ENCODE results near the gene IQCK.

IQCK gene

DNA sequence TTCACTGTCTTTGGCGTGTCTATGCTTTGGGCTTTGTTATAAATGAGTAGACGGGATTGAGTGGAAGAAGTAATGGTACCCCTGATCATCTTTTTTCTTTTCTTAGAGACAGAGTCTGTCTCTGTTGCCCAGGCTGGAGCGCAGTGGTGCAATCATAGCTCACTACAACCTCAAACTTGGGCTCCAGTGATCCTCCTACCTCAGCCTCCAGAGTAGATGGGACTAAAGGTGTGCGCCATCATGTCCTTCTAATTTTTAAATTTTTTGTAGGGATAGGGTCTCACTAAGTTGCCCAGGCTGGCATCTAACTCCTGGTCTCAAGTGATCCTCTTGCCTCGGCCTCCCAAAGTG, 181.5 kb downstream of the IQCK start:
- DNase-seq (ENCODE audit: insufficient read length, low spot score): no peak
- FAIRE-seq: no peak

DNA sequence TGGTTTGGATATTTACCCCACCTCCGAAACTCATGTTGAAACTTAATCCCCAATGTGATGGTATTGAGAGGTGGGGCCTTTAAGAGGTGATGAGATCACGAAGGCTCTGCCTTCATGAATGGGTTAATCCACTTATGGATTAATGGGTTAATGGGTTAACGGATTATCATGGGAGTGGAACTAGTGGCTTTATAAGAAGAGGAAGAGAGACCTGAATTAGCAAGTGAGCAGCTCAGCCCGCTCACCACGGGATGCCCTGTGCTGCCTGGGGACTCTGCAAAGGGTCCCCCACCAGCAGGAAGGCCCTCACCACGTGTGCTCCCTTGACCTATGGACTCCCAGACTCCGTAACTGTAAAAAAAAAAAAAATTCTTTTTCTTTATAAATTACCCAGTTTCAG, 183.1 kb downstream of the IQCK start:
- DNase-seq (ENCODE audit: insufficient read length, low spot score) (no peak), FAIRE-seq (no peak)

DNA sequence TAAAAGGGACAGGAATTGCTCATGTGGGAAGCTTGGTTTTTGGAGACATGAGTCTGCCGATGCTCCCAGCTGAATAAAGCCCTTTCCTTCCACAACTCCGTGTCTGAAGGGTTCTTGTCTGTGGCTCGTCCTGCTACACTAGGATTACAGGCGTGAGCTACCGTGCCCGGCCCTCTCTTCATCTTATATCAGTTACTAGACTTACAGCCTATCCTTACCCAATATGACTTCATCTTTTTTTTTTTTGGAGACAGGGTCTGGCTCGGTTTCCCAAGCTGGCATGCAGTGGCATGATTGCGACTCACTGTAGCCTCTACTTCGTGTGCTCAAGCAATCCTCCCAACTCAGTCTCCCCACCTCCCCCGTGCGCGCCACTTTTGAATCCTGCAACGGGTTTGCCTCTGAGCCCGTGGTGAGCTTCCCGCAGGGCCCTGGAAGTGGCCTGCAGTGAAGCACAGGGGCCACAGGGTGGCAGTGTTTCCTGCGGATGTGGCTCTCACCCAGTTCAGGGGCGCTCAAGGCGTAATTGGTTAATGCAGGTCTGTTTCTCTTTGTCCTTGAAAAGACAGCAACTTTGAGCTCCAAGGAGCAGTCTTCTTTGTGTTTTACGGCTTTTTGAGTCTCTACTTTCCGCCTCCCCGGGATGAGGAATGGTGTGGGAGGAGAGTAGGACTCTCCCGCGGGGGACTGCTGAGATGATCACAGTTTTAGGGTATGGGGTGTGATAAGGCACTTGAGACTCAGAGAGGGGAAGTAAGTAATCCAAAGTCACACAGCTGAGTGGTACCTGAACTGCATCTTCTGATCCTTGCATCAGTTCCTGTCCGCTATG, 189.3 kb downstream of the IQCK start:
- FAIRE-seq (peak; percentile 83), DNase-seq (ENCODE audit: insufficient read length, low spot score) (peak; percentile 61)
